H1 (cell line): ENCODE results near the gene GOLGA1. TPM values are rescaled to one million over a fixed set of nuclear protein-coding genes. Genes with fewer than 3 reads are reported as not detected.

Source experiments
- CBX5 ChIP-seq: fragments of 300-800, 300-1000 bp; sonication (generic); IDR thresholded peaks from 2 replicates; pipeline ENCODE4 v1.7.1; 2016; ENCODE audit warnings: antibody characterized with exemption, low read length, low read depth
- CEBPB ChIP-seq: IDR thresholded peaks from 2 replicates; pipeline ENCODE4 v1.6.1; 2012; ENCODE audit warnings: low read depth, low read length
- GTF2F1 ChIP-seq: IDR thresholded peaks from 2 replicates; pipeline ENCODE4 v1.6.1; 2012; ENCODE audit warnings: low read depth, low read length, improper control_type of control experiment, borderline replicate concordance
- HDAC2 ChIP-seq, 2 experiments: fragments of 300-600 bp in 1 of 2; sonication (generic) in 1 of 2; IDR thresholded peaks; 2 replicates each; pipeline ENCODE4 v1.6.1; 2011 to 2012; ENCODE audit warnings: low read depth in 2 of 2, low read length in 2 of 2, mild to moderate bottlenecking in 2 of 2, moderate library complexity in 2 of 2, borderline replicate concordance in 1 of 2, inconsistent platforms in 1 of 2
- TBP ChIP-seq: IDR thresholded peaks from 2 replicates; pipeline ENCODE4 v1.6.1; 2011; ENCODE audit warnings: low read depth, low read length, improper control_type of control experiment
- TEAD4 ChIP-seq: IDR thresholded peaks from 2 replicates; pipeline ENCODE4 v1.6.1; 2012; ENCODE audit warnings: low read depth, low read length, inconsistent platforms, mixed read lengths
- polyA plus RNA-seq, 7 experiments: library from polyadenylated mRNA; depleted of rRNA in 3 of 7; stranded (reverse) in 5 of 7; unstranded in 2 of 7; fragments of >200 nt in 5 of 7; fragments of 200-250 nt in 2 of 7; gene quantifications; 1 replicate in 5 of 7; 2 replicates in 1 of 7; 4 replicates in 1 of 7; pipeline versions ENCODE4 v1.2.1 to v1.2.3, GENCODE V29; 2011 to 2013; ENCODE audit warnings: missing spikeins in 2 of 7, mixed read lengths in 2 of 7
- total RNA-seq: library from RNA; stranded (reverse); fragmentation: NEBNext Ultra II Directional; extraction: Animal tissue kit (Norgen Biotek cat#: 25700); gene quantifications from 2 replicates; pipeline ENCODE4 v1.2.1, GENCODE V29; 2021

The GOLGA1 gene
- total and polyA plus RNA-seq, 2 of the 8 experiments (the other 6 are each of a cell fraction or from before 2014, with no cell fraction given), result 4.8 to 6.5 TPM

DNA sequence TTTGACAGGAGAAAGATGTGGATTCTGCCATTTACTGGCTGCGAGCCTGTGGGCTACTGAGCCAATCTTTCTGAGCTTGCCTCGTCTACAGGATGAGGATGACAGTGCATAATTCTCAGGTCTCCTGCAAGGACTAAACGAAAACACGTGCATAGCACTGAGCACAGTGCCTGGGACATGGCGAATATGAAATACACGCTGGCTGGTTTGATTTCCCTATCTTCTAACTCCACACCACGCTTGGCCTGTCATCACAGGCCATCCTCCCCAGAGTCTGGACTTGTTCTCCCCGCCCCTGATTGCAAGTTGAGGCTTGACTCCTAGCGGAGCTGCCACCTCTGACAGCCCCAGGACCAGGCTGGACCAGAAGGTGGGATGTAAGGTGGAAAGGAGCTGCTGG is 41.0 kb downstream of the GOLGA1 start (continued):
- TF ChIP-seq CBX5, result no peak
- TF ChIP-seq GTF2F1, result no peak
- TF ChIP-seq CEBPB, result no peak
- TF ChIP-seq TBP, result no peak
- no peak for TF ChIP-seq TEAD4
- no peak for TF ChIP-seq HDAC2 (IDR thresholded peaks at IDR 0.05; ENCODE audit: borderline replicate concordance in 1 of 2, low read depth in 2 of 2, low read length in 2 of 2)
